ENCODE data around the gene GMPPB. TPM values are rescaled to one million over a fixed set of nuclear protein-coding genes. Genes with fewer than 3 reads are reported as not detected.

Gene GMPPB
- polyA plus RNA-seq, 1 donor (not counting 4 experiments of a cell fraction or from before 2014, with no cell fraction given): 17.4 TPM

DNA sequence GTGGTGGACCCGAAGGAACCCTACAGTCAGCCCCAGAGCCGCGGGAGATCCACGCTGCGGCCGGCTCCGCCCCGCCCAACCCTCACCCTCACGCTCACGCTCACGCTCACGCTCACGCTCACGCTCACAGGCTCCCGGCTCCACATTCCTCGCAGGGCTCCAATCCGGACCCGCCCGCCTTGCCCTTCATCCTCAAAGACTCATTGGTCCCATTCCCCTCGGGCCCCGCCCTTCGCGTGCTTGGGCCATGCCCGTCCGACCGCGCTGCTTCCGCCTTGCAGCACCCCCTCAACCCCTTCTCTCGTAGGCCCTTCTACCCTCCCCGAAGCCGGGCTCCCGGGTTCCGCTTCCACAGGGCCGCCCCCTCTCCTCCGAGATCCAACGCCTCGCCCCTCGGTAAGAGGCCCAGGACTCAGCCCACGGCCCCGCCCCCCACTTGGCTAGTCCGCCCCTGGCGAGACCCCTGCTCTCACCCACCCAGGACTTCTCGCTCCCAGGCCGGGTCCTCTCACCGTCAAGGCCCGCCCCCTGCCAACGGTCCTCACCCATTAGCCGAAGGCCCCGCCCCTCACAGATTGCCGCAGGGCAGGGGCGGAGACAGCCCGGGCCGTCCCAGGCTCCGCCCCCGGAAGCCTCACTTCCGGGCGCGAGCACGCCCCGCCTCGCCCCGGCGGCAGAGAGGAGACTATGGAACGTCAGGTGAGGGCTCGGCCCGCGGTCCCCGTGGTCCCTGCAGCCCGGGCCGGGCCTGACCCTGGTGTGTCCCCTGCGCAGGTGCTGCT, 49.8 kb downstream of the GMPPB start, which contains the start of gene APEH:
Gene APEH (plus strand): TSS at position 637 of the 782 bp plus-strand sequence. CDS start 51 bp downstream, at position 688.
- FAIRE-seq: peak; percentile 62
- H3K27ac ChIP-seq (ENCODE audit: control insufficient read depth, insufficient read depth, low read length): peak within 1 kb of the TSS; percentile 90

DNA sequence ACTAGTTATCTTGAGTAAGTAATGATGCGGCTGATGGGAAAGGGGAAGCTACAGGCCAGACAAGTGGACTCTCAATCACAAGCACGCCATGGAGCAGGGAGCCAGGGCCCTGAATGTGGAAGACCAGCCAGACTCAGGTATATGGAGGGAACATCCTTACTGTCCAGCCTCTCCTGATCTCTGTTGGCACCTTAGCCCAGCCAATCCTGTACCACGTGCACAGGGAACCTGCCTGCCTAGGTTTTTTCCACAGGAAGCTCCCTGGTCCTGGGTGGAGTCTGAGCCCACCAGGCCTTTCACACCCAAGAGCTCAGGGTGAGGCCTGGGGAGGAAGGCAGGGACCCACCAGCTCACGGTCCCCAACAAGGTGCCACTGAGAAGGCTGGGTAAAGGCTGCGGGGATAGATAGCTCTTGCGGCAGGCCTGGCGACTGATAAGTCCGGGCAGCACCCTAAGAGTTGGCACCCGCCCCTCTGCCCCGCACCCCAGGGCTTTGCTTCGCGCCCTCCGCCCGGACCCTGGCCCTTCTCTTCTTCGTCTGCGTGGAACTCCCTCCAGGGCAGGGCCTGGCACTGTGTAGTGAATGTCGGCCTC, 50.5 kb downstream of the GMPPB start:
- Histone ChIP-seq H4K20me1 (ENCODE audit: control insufficient read depth, extremely low read depth, insufficient read depth, low read length) (no peaks in the 10 kb centered on the region), H3K27me3 (ENCODE audit: control insufficient read depth, extremely low read depth, insufficient read depth, low read length) (no peaks in the 10 kb centered on the region), H3K4me1 (ENCODE audit: control insufficient read depth, extremely low read depth, insufficient read depth, low read length) (peaks cover 20% of the 10 kb centered on the region), H3K4me2 (ENCODE audit: control insufficient read depth, extremely low read depth, insufficient read depth, low read depth, low read length) (peak overlapping the region; percentile 95), H3K79me2 (ENCODE audit: control insufficient read depth, insufficient read depth, low read length) (peaks cover 20% of the 10 kb centered on the region), H3K4me3 (ENCODE audit: control insufficient read depth in 2 of 3, extremely low read depth in 1 of 3, insufficient read depth in 2 of 3, low read depth in 1 of 3, low read length in 3 of 3) (peak overlapping the region; percentile 66 to 87 (median 83)), H2AFZ (ENCODE audit: control insufficient read depth, low read length) (peak overlapping the region; percentile 32), H3K9me3 (ENCODE audit: control insufficient read depth, low read depth, low read length) (no peaks in the 10 kb centered on the region), H3K36me3 (ENCODE audit: control insufficient read depth in 2 of 2, extremely low read depth in 1 of 2, insufficient read depth in 2 of 2, low read length in 2 of 2) (peaks cover 16 to 19% of the 10 kb centered on the region in 2 experiments), H3K9ac (ENCODE audit: control insufficient read depth, extremely low read depth, insufficient read depth, low read length) (peak overlapping the region; percentile 88), H3K27ac (ENCODE audit: control insufficient read depth, insufficient read depth, low read length) (peak overlapping the region; percentile 90), H3K9me1 (ENCODE audit: control insufficient read depth, extremely low read depth, insufficient read depth, low read length) (no peaks in the 10 kb centered on the region)
- FAIRE-seq: peak; percentile 71
- no peak for TF ChIP-seq EZH2 (IDR thresholded peaks at IDR 0.05; ENCODE audit: low read length)
- TF ChIP-seq, protein P1, sequence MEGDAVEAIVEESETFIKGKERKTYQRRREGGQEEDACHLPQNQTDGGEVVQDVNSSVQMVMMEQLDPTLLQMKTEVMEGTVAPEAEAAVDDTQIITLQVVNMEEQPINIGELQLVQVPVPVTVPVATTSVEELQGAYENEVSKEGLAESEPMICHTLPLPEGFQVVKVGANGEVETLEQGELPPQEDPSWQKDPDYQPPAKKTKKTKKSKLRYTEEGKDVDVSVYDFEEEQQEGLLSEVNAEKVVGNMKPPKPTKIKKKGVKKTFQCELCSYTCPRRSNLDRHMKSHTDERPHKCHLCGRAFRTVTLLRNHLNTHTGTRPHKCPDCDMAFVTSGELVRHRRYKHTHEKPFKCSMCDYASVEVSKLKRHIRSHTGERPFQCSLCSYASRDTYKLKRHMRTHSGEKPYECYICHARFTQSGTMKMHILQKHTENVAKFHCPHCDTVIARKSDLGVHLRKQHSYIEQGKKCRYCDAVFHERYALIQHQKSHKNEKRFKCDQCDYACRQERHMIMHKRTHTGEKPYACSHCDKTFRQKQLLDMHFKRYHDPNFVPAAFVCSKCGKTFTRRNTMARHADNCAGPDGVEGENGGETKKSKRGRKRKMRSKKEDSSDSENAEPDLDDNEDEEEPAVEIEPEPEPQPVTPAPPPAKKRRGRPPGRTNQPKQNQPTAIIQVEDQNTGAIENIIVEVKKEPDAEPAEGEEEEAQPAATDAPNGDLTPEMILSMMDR (optimal IDR thresholded peaks at IDR 0.05 in 1 of 3, IDR thresholded peaks at IDR 0.05 in 1 of 3, conservative IDR thresholded peaks at IDR 0.05 in 1 of 3; ENCODE audit: extremely low read depth in 1 of 3, insufficient read depth in 2 of 3, low read length in 3 of 3): no peak
- dilution Hi-C loops (cut with MboI; ENCODE audit: extremely low pct_ligation_motif_present, low sequenced_read_pairs): loop anchor here (25.0 kb wide), 1 partner anchor 111 kb away; the partner anchor contains the start of gene BSN
- no peak for DNase-seq (ENCODE audit: low read depth, low spot score)

More for the DNA sequence above, 49.8 kb downstream of the GMPPB start, which contains the start of gene APEH:
- H3K4me3 ChIP-seq (ENCODE audit: control insufficient read depth in 2 of 3, extremely low read depth in 1 of 3, insufficient read depth in 2 of 3, low read depth in 1 of 3, low read length in 3 of 3): peak within 1 kb of the TSS; percentile 66 to 87 (median 83)
- peaks cover 20% of the 10 kb centered on the region for H3K79me2 ChIP-seq (ENCODE audit: control insufficient read depth, insufficient read depth, low read length)
- no peaks in the 10 kb centered on the region for H3K27me3 ChIP-seq (ENCODE audit: control insufficient read depth, extremely low read depth, insufficient read depth, low read length)
- DNase-seq (ENCODE audit: low read depth, low spot score): peak; percentile 96
- peaks cover 23 to 26% of the 10 kb centered on the region in 2 experiments for H3K36me3 ChIP-seq (ENCODE audit: control insufficient read depth in 2 of 2, extremely low read depth in 1 of 2, insufficient read depth in 2 of 2, low read length in 2 of 2)
- H3K4me2 ChIP-seq (ENCODE audit: control insufficient read depth, extremely low read depth, insufficient read depth, low read depth, low read length): peak within 1 kb of the TSS; percentile 95
- peaks cover 14% of the 10 kb centered on the region for H3K4me1 ChIP-seq (ENCODE audit: control insufficient read depth, extremely low read depth, insufficient read depth, low read length)
- H4K20me1 ChIP-seq (ENCODE audit: control insufficient read depth, extremely low read depth, insufficient read depth, low read length): no peaks in the 10 kb centered on the region
- no peaks in the 10 kb centered on the region for H3K9me1 ChIP-seq (ENCODE audit: control insufficient read depth, extremely low read depth, insufficient read depth, low read length)
- H3K9ac ChIP-seq (ENCODE audit: control insufficient read depth, extremely low read depth, insufficient read depth, low read length): peak within 1 kb of the TSS; percentile 88
- peak within 1 kb of the TSS; percentile 59 for H2AFZ ChIP-seq (ENCODE audit: control insufficient read depth, low read length)
- no peaks in the 10 kb centered on the region for H3K9me3 ChIP-seq (ENCODE audit: control insufficient read depth, low read depth, low read length)
- dilution Hi-C loops (cut with MboI; ENCODE audit: extremely low pct_ligation_motif_present, low sequenced_read_pairs): loop anchor here (25.0 kb wide), 1 partner anchor 112 kb away; the partner anchor contains the start of gene BSN
- no peak for TF ChIP-seq EZH2 (IDR thresholded peaks at IDR 0.05; ENCODE audit: low read length)
- TF ChIP-seq, protein P1 (optimal IDR thresholded peaks at IDR 0.05 in 1 of 3, IDR thresholded peaks at IDR 0.05 in 1 of 3, conservative IDR thresholded peaks at IDR 0.05 in 1 of 3; ENCODE audit: extremely low read depth in 1 of 3, insufficient read depth in 2 of 3, low read length in 3 of 3): no peak

All from keratinocyte (primary cell).